ENCODE data around the gene SLC22A7.

The SLC22A7 gene

GRCh38 chr6:43283514-43283901 is 14.6 kb upstream of the SLC22A7 start:
- no peak for DNase-seq (ENCODE audit: low read depth)

- no peak for DNase-seq (ENCODE audit: low read depth)
Observed at GRCh38 chr6:43283905-43284304, 14.2 kb upstream of the SLC22A7 start.

- no peak for DNase-seq (ENCODE audit: low read depth)
Observed at GRCh38 chr6:43284991-43285781, 12.9 kb upstream of the SLC22A7 start.

- no peak for DNase-seq (ENCODE audit: low read depth)
Observed at GRCh38 chr6:43285832-43286231, 12.2 kb upstream of the SLC22A7 start.

GRCh38 chr6:43286456-43286979 is 11.5 kb upstream of the SLC22A7 start:
- no peak for DNase-seq (ENCODE audit: low read depth)

GRCh38 chr6:43286980-43287716 is 10.9 kb upstream of the SLC22A7 start:
- no peak for DNase-seq (ENCODE audit: low read depth)

- DNase-seq (ENCODE audit: low read depth): no peak
Observed at GRCh38 chr6:43287717-43288679, 10.1 kb upstream of the SLC22A7 start.

GRCh38 chr6:43290339-43290904 is 7.6 kb upstream of the SLC22A7 start:
- no peak for DNase-seq (ENCODE audit: low read depth)

- DNase-seq (ENCODE audit: low read depth): no peak
Observed at GRCh38 chr6:43290905-43291355, 7.1 kb upstream of the SLC22A7 start.

- no peak for DNase-seq (ENCODE audit: low read depth)
Observed at GRCh38 chr6:43291708-43292107, 6.4 kb upstream of the SLC22A7 start.

GRCh38 chr6:43292341-43292740 is 5.7 kb upstream of the SLC22A7 start:
- no peak for DNase-seq (ENCODE audit: low read depth)

GRCh38 chr6:43292763-43293318 is 5.2 kb upstream of the SLC22A7 start:
- no peak for DNase-seq (ENCODE audit: low read depth)

- DNase-seq (ENCODE audit: low read depth): no peak
Observed at GRCh38 chr6:43293698-43294097, 4.4 kb upstream of the SLC22A7 start.

GRCh38 chr6:43294536-43294935 is 3.5 kb upstream of the SLC22A7 start:
- DNase-seq (ENCODE audit: low read depth): no peak

- DNase-seq (ENCODE audit: low read depth): no peak
Observed at GRCh38 chr6:43295456-43295855, 2.6 kb upstream of the SLC22A7 start.

GRCh38 chr6:43296780-43297497 is 1.1 kb upstream of the SLC22A7 start:
- DNase-seq (ENCODE audit: low read depth): no peak

- DNase-seq (ENCODE audit: low read depth): no peak
Observed at GRCh38 chr6:43298565-43299337, 691 bp downstream of the SLC22A7 start.

- no peak for DNase-seq (ENCODE audit: low read depth)
Observed at GRCh38 chr6:43299338-43300293, 1.6 kb downstream of the SLC22A7 start.
